ENCODE measurements around the gene ENTHD1. TPM values are rescaled to one million over a fixed set of nuclear protein-coding genes. Genes with fewer than 3 reads are reported as not detected.

Gene ENTHD1
- total and polyA plus RNA-seq, 9 of the 15 experiments (the other 6 are each of a cell fraction or from before 2014, with no cell fraction given) = 0.13 to 0.98 (median 0.35) TPM

DNA sequence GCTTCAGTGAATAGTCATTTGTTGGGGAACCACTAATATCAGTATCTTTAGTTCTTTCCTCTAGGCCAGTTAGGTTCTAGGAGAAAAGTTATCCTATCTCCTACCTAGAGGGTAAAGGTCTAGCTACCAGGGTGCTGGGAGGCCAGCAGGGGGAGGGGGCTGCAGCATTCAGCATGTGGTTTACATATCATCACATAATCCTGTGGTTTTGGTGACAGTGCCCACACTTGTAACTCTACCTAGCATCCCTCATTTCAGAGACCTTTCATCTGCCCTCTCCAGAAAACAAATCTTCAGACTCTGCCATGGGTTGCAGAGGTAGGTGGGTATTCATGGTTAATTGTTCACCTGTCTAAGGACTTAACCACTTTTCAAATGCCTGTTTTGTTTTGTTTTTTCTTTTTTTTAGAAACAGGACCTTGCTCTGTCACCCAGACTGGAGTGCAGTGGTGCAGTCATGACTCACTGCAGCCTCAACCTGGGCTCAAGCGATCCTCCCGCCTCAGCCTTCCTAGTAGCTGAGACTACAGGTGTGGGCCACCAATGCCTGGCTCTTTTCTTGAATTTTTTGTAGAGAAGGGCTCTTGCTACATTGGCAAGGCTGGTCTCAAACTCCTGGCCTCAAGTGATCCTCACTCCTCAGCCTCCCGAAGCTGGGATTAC is 146.8 kb downstream of the ENTHD1 start:
- H3K27ac ChIP-seq (ENCODE audit: extremely low read depth, low read depth, low read length) = no peak overlapping the region
- intact Hi-C loops (cut with micrococcal nuclease) = no loop called here
- H3K4me3 ChIP-seq = no peak overlapping the region
- ATAC-seq (no peak), DNase-seq (ENCODE audit: extremely low read depth in 1 of 4, low spot score in 3 of 4) (no peak), FAIRE-seq (no peak)
- ChIA-PET CTCF (ENCODE audit: low intra/inter-chr PET ratio) (interaction anchor here (0.6 kb wide), 1 partner anchor 877 kb away, joined by 3 read pairs; no protein-coding TSS in a partner anchor), POLR2A (interaction anchor here (0.8 kb wide), 1 partner anchor 11 kb away, joined by 3 read pairs; no protein-coding TSS in a partner anchor)
- no peaks in the 10 kb centered on the region for H3K79me2 ChIP-seq (ENCODE audit: control insufficient read depth, insufficient read depth, low read length)
- no peaks in the 10 kb centered on the region for H3K9me3 ChIP-seq (replicated peaks; ENCODE audit: control insufficient read depth, insufficient read depth, low read depth, low read length)
- no peak overlapping the region for H3K9ac ChIP-seq (ENCODE audit: insufficient read depth in 1 of 2, low read depth in 2 of 2, low read length in 2 of 2)
- H3K27me3 ChIP-seq (ENCODE audit: control insufficient read depth in 2 of 2, insufficient read depth in 2 of 2, low read length in 2 of 2) = no peaks in the 10 kb centered on the region
- peaks cover 0 to 34% of the 10 kb centered on the region in 2 experiments; a peak in 4 of 5 replicates for H3K4me1 ChIP-seq (replicated peaks in 1 of 2; ENCODE audit: control insufficient read depth in 2 of 2, insufficient read depth in 2 of 2, low read length in 2 of 2)
- no peaks in the 10 kb centered on the region for H3K36me3 ChIP-seq (ENCODE audit: control insufficient read depth, insufficient read depth, low read length)
- H4K20me1 ChIP-seq (replicated peaks; ENCODE audit: control insufficient read depth, insufficient read depth, low read length) = no peaks in the 10 kb centered on the region
- no peak overlapping the region for H2AFZ ChIP-seq (ENCODE audit: low read depth, low read length)
- in situ Hi-C loops (cut with MboI) = no loop called here
- no peaks in the 10 kb centered on the region for H3K9me1 ChIP-seq (ENCODE audit: control insufficient read depth, insufficient read depth, low read length)
- peak; percentile 28; the same call in 1 of the 2 replicates for TF ChIP-seq FOSL1 (tag; conservative IDR thresholded peaks at IDR 0.05)
- TF ChIP-seq, protein P1, sequence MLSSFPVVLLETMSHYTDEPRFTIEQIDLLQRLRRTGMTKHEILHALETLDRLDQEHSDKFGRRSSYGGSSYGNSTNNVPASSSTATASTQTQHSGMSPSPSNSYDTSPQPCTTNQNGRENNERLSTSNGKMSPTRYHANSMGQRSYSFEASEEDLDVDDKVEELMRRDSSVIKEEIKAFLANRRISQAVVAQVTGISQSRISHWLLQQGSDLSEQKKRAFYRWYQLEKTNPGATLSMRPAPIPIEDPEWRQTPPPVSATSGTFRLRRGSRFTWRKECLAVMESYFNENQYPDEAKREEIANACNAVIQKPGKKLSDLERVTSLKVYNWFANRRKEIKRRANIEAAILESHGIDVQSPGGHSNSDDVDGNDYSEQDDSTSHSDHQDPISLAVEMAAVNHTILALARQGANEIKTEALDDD (IDR thresholded peaks at IDR 0.05) = 0 out of 2 replicates have a peak, but pooled peaks have one; percentile 48
- TF ChIP-seq, protein P2, sequence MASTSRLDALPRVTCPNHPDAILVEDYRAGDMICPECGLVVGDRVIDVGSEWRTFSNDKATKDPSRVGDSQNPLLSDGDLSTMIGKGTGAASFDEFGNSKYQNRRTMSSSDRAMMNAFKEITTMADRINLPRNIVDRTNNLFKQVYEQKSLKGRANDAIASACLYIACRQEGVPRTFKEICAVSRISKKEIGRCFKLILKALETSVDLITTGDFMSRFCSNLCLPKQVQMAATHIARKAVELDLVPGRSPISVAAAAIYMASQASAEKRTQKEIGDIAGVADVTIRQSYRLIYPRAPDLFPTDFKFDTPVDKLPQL (IDR thresholded peaks at IDR 0.05; ENCODE audit: extremely low read depth, insufficient read length) = no peak
- 100% methylated on average over 1 of the region's 3 CpGs for WGBS (ENCODE audit: insufficient coverage, low coverage, missing lambda C conversion rate)
- H3K4me2 ChIP-seq (ENCODE audit: insufficient read depth, low read length) = no peak overlapping the region
- BruUV-seq (replicated peaks) = no TSS peak

All from K562 (cell line).